HG03571 (cell line): ENCODE data around the gene NCAM1.

Experiments used
- ATAC-seq: cut with Tn5 transposase; IDR thresholded peaks from one replicate; pipeline ENCODE4 v1.9.1; 2021; ENCODE audit not compliant: unreplicated experiment

The NCAM1 gene

DNA sequence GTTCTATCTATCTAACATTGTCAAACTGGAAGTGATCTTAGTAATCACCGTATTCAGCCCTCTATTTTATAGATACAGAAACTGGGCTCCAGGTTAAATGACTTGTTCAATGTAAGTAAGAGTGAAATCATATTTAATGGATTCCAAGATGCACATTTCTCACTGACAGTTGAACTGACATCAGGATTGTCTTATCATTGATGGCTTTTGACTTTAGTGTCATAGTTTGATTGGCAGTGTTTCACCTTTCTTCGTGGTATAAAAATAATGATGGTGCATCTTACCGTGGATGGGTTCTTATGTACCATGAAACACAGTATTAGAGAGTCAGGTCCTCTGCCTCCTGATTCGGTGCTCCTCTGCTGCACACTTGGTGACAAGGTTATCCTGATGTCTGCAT, 123.1 kb downstream of the NCAM1 start:
- no peak for ATAC-seq

DNA sequence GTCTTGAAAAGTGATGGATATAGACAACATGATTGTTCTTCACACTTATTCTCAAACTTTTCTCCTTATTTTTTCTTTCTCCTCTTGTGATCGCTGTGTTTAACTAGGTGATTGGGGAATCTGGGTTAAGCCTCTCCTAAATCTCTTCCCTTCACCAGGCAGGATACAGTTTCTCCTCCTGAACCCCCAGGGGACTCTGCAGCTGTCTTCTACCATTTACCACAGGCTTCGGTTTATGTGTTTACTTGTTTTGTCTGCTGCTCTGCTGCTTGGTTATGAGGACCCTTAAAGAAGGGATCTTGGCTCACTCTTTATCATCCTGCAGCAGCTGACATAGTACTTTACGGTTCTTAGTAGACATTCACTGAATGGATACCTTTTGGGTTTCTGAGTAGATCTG, 124.2 kb downstream of the NCAM1 start:
- ATAC-seq, result no peak

DNA sequence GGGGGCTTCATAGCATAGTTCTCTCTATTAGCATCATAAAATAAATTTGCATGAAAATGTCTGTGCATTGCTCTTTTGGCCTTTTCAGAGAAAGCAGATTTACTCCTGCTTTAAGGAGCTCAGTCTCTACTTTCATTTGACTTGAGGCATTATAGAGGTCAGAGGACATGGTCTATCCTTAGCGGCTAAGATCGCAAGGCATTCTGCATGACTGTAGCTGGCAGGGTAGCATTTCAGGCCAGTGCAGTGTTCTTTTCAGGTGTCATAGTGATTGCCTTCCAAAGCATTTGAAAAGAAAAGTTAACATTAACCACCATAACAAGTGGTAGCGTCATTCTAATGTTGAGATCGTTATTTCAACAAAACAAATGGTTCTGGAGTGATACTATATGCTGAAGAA, 126.5 kb downstream of the NCAM1 start:
- ATAC-seq, result no peak

DNA sequence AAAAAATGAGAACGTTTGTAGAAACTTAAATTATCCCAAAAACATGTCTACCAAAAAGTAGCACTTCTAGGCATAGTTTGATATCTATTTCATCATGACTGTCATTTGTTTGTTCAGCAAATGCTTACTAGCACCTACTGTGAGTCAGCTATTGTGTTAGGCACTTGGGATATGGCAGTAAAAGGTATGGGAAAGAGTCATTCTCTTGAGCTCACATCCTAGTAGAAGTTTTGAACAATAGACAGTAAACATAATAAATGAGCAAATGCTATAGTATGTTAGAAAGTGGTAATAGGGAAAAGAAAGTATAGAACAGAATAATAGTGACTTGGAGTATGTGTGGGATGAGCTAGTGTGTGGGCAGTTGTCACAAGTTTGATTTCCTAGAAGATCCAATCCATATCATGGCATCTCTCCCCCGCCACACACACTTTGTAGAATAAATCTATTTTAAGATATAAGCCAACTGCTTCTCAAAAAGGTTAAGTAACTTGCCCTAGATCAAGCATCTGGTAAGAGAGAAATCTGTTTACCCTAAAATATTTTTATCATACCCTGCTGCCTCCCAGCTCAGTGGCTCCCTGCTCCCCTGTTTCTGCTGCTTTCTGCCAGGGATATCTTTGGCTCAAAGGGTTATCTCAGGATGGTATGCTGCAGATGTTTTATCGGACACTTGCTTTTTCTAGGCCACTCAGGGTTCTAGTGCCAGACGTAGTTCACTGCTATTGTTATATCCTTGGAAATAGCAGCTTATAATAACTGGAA, 129.7 kb downstream of the NCAM1 start:
- no peak for ATAC-seq

DNA sequence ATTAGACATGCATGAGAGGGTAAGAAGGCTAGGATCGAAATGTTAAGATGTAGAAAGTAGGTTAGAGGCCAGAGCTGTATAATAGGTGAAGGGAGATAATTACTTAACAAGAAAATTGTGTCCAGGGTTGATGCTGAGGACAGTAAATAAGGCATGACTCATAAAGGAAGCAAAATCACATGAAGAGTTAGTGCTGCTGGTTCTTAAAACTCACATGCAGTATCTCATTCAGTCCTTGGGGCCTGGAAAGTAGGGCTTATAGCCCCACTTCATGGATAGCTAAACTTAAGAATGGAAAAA, 130.2 kb downstream of the NCAM1 start:
- ATAC-seq, result no peak

DNA sequence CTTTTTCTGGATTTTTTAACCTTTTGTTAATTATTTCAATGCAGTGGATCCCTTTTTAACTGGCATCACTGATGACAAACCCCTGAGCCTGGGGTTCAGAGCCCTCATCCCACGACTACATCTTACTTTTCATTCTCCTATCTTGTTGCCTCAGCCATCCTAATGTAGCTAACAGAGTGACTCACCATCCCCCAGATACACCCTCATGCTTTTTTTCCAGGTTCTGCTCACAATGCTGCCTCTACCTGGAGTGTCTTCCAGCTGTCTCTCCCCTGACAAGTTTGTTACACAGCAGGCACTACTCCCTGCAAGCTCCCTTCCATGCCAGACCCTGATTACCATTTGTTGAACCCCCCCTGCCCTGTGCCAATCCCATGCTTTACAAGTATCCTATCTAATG, 135.4 kb downstream of the NCAM1 start:
- ATAC-seq, result no peak

DNA sequence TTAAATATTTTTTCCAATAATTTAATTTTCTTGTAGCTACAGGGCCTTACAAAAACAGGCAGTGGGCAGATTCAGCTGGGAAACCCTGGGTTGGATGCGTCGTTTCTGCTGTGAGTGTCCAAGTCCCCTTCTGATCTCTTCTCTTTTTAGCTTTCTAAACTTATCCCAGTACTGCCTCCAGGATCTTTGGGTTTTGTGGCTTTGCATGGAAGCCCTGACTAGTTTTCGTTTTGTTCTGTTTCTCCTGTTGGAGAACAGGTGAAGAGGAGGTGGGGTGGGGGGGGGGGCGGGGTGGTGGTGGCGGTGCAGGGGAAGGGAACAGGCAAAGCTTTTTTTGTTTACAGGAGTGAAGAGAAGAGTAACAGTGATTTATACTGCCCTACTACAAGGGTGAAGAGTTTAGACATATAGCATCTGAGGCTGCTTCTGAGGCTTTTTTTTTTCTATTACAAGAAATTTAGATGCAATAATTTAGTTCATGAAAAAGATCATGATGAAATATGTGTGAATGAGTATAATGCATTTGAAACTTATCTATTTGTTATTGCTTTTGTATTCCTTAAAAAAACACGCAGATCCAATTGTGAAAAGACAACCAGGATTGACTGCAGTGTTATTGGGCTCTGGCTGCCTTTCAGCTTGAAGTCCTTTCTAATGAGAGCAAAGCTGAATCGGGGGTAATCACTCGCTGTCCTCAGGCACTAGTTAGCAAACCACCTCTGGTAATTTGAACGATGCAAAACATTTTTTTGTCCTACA, 142.9 kb downstream of the NCAM1 start:
- no peak for ATAC-seq

DNA sequence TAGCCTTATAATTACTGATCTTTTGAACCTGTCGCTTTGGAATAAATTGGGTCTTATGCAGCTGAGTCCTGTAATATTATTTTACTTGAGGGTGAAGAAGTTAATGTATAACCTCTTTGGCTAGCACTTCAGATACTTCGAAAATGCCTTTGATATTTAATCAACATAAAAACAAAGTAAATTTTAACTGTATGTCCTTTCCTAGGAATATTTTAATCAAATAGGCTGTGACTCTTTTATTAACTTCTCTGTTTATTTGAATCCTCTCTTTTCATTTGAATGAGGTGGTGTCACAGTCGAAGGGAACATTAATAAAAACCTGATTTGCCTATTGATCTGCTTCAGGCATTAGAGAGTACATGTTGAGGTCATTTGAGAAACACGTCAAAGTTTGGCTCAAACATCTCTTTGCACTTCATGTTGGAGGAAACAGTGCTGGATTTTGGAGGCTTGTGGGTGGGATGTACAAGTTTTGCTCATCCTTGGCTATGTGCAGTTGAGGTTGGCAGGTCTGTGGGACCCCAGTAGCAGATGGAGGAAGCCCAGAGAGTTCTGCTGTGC, 143.6 kb downstream of the NCAM1 start:
- no peak for ATAC-seq

DNA sequence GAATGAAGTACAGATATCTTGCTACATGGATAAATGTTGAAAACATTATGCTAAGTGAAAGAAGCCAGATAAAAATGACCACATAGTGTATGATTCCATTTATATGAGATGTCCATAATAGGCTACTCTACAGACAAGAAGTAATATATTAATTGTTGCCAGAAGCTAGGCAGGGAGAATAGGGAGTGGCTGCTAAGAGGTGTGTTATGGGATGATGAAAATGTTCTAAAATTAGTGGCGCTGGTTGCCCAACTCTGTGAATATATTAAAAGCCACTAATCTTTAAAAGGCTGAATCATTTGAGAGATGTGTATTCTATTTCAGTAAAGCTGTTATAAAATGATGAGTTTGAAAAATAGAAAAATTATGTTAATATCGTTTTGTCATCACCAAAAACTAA, 144.4 kb downstream of the NCAM1 start:
- ATAC-seq, result no peak

DNA sequence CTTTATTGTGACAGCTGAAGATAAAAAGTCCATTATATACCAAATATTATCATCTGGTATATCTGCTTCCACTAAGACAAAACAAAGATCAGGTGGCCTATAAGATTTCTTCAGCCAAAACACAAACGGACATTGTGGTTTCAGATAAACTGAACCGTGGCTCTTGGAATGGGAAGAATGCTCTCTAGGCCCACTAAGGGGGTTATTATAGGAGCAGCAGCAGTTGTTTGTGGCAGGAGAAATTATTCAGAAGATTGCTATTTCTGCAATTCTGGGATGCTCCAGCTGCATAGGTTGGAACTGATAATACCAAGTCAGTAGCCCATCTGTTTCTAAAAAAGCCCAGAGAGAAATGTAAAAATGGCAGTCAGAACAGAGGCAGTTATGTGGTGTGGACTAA, 145.3 kb downstream of the NCAM1 start:
- no peak for ATAC-seq

DNA sequence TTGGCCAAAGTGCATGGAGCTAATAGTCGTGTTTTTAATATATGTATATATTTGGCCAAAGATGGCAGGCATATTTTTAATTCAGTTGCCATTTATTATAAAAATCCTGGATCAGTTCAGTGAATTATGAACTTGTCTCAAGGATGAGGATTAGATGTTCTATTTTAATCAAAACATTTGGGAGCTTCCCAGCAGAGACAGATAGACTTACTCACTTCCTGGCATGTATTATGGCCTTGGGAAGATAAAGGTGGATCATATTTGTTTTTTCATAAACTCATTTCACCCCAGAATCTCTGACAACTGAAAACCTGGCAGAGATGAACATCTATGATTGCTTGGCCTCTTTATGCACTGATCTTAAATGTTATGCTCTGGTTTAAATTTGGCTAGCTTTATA, 148.8 kb downstream of the NCAM1 start:
- no peak for ATAC-seq

DNA sequence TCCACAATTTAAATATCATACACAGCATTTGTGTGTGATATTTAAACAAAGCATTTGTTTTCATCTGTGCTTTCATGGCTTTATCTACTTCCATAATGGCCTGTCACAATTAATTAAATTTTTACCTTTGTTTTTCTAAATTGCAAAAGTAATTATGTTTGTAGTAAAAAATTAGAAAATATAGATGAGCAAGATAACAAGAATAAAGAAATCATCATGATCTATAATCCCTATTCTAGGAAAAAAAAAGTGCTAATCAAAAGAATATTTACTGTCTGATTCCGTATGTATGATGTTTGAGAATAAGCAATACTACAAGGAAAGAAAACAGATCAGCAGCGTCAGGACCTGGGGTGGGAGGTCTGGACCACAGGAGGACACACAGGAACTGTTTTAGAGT, 149.9 kb downstream of the NCAM1 start:
- no peak for ATAC-seq

DNA sequence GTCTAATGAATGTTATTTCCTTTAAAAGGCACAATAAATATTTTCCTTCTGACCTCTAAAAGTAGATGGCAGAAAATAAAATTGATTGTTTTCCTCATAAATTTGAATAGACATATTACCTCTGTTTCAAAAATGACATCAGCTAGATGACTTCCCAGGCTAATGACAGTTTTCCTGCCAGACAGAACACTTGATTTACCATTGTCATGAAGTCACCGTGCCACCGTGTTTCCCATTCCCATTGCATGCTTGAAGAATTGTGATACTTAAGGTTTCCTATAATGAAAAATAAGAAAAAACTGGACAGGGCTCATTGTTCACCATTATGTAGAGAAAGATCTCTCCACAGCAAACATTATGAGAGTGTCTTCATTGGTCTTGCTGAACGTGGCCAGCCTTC, 151.1 kb downstream of the NCAM1 start:
- no peak for ATAC-seq

DNA sequence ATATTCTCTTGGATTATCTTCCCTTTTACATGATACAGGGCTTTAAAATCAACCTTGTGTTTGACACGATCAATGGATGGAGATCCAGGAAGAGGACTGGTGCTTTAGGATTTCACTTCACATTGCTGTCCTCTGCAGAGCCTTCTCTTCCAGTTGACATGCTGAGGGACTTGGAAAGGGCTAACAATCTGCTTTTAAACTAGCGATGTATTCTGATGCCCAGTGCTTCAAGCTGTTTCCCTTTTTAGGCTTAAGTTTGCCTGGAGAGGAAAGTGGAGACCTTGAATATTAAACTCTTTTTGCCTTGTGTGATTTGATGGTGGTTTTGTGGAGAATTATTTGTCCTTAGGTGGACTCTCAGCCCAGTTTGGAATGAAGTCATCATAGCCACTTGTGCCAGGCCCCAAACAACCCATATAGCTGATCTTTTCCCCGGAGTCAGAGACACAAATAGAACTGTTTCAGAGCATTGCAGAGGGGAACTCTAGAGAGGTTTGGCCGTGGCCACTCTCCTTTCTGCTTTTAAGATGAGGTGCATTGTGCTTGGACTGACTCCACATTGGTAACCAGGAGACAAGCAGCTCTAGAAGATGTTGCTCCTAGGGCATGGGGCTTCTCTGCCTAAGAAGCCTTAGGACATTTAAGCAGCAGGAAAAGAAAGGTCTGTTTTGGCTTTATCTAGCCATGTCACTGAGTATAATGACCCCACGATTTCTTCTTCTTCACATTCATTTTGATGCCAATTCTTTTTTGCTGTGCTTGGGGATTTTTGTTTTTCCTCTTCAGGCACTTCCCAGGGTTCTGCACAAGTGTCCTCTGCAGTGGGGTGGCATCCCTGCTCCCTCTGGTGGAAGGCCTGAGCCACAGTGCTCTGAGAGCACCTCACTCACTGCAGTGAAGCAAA, 152.8 kb downstream of the NCAM1 start:
- no peak for ATAC-seq

DNA sequence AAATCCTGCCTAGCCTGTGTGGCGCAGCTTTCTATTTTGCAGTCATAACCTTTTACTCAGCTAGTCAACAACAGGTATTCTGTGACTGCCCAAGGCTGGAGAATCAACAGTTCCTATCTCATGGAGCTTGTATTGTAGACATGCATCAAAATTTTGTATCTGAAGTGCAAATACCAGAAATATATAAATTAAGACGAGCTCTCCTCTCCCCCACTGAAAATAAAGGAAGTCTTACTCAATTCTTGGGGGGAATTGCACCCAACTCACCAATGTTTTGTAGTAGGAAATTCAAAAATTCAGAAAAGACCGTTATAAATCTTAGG, 153.4 kb downstream of the NCAM1 start:
- ATAC-seq, result no peak

DNA sequence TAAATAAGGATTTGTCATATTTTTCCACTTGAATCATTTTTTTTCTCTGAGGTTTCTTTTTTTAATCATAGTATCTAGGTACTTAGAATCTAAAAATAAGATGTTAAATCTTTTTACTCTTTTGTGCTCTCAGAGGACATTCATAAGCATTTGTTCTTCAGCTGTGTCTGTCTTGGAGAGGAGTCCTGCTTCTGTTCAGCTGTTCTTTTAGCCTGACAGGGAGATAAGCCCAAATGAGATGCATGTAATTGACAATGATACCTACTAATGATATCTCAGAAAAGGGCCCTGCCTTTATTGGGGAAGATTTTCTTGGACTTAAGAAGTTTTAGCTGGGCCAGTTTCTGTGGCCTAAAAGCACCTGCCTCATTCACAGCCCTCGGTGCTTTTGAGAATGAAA, 156.9 kb downstream of the NCAM1 start:
- ATAC-seq, result no peak

DNA sequence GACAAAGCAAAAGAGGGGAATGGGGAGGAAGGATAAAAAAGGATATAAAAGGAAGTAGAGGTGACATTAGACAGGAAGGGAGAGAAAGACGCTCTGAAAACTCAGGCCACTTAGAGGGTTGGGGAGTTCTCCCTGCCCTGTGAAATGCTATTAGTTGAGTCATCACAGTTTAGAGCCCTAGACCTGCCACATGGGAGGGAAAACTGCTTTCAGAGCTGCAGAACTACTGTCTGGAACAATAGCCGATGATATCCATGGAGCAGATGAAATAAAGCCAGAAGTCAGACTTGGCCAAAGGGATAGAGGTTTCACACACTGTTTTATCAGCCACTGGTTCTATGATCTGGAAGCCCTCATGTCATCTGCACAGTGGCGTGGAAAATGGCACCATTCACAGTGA, 157.9 kb downstream of the NCAM1 start:
- no peak for ATAC-seq

DNA sequence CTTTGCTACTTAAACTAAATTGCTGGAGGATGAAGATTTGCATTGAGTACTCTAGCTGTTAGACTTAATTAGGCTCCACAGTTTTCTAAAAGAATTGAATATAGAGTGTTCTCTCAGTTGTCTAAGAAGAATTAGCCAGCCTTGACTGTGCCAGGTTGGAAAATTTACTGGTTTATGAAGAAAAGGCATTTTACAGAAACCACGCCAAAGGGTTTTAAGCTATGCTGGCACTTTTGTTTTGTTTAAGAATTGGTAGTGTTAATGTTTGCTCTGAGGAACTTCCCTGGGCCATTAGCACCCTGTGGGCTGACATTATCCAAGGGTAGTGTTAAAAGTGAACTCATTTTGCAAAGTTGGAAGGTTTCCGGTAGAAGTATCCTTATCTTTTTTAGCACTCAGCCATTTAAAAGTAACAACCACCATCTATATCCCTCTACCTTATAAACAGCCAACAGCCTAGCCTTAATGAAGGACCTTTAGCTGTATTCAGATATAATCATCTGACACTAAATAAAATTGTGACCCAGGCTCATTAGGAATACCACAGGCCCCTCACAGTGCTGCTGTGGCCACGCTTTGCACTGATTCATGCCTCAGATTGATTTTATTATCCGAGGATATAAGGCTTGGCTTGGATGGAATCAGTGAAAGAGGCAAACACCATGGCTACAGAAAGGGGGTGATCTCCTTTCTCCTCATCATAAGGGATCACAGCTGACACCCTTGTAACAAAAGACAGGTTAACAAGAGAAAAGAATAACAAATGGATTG, 158.9 kb downstream of the NCAM1 start:
- no peak for ATAC-seq

DNA sequence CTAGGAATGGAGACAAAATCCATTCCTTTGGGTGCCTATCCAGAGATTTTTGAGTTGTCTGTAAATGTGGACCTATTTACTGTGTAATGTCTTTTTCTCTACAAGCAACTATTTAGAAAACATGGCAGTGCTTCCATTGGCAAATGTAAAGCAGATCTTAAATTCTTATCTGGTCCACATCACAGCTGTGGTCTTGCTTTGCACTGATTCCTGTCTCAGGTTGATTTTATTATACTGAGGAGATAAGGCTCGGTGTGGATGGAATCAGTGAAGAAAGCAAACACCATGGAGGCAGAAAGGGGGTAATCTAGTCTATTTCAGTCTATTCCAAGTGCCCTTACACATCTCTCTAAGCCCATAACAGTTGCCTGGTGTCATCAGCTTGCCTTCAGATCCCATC, 160.5 kb downstream of the NCAM1 start:
- ATAC-seq, result no peak

DNA sequence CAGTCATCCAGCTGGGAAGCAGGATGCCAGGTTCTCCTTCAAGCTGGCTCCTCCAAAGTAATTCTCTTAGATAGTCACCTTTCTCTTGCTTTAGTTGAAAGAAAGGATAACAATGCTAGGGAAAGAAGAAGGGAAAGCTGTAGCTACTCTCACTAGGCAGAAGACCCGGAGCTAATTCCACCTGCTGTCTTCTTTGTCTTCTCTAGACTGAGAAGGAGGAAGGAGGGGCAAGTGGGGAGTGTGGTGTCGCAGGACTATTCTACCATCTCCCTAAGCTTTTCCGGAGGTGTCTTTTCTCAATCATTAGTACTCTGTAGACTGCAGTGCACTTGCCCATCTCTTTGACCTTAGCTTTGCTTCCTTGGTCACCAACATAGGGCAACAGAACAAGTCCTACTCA, 162.8 kb downstream of the NCAM1 start:
- ATAC-seq, result no peak

DNA sequence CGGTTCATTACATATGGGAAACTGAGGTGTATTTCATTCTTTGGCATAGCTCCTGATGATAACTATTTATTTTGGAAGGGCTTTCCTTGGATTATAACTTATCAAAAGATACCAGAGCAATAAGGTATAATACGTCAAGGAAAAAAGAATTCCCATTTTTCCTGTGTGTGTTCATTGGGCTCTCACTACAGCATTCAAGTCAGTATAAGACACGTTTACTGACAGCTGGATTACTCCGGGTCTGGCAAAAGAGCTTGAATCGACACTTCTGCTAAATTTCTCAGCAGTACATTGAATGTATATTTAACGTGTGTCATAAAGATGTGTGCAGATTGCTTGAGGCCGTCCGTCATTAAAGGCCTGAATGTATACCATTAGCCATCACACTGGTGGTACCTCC, 163.4 kb downstream of the NCAM1 start:
- no peak for ATAC-seq
